CD4-positive, alpha-beta T cell treated with Interleukin-2 at 100 ng/mL for 4 hours (primary cell): Measurements from ENCODE around the gene SLC26A5.
"Not testable (repeated sequence)": the region's sequence is repeated elsewhere in the genome, so short reads cannot be mapped to it uniquely, and the experiment has no call there.

Experiments used
- DNase-seq: peaks from one replicate; pipeline ENCODE4 v3.0.0-alpha.2; 2020; ENCODE audit warnings: low spot score

The SLC26A5 gene

GRCh38 chr7:103446049-103446520, at the start of gene SLC26A5:
Gene SLC26A5 (minus strand): TSS chr7:103446207. CDS start chr7:103421514, 24,693 bp downstream.
- DNase-seq = no peak

DNA sequence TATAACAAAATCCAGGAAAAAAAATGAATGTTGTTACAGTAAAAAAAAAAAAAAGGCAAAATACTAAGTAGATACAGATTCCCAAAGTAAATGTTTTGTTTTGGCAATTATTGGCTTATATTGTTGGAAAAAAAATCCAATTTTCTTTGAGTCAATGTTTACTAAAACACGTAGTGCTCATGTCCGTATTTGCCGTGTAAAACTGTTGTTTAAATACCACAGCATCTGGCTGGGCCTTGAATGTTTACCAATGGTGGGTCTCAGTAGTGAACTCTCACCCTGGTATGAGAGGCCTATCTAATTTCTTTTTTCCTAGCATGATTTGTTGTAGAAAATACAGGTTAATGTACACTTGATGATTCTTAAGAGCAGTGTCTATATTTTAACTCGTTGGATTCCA, 41.4 kb upstream of the SLC26A5 start:
- DNase-seq = no peak

DNA sequence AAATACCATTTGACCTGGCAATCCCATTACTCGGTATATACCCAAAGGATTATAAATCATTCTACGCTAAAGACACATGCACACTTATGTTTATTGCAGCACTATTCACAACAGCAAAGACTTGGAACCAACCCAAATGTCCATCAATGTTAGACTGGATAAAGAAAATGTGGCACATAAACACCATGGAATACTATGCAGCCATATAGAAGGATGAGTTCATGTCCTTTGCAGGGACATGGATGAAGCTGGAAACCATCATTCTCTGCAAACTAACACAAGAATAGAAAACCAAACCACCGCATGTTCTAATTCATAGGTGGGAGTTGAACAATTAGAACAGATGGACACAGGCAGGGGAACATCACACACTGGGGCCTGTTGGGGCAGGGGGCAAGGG, 40.9 kb upstream of the SLC26A5 start:
- not testable (repeated sequence) for DNase-seq

DNA sequence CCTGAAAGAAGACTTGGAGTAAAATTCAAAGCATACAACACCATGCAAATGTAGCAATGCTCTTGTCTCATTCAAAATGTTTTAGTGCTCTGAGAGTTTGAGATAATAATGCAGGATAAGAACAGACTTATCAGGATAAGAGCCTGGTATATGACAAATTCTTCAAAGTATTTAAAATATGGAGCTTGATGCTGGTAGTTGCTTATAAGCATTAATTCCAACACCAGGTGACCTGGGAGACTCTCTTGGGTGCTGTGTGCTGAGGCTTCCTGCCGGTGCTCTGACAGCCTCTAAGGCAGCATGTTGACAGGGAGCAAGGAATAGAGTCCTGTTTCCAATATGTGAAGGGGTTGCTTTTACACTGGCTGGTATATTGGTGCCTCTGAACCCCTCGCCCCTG, 34.8 kb upstream of the SLC26A5 start:
- no peak for DNase-seq

DNA sequence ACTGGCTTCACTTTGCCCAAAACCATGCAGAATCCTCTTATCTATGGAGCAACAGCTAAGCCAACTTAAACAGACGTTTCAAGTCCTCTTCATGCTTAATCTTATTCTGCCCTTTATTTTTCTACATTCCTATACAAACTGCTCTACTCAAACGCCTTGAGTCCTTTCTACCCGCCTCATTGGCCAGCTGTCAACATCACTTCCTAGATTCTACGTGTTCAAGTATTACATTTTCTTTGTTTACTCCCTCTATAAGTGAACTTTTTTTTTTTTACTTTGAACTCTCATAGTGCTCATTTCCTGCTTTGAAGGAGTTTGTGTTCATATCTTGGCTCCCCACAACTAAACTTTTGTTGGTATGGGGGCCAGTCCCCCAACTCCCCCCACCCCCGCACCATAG, 28.9 kb upstream of the SLC26A5 start:
- no peak for DNase-seq

DNA sequence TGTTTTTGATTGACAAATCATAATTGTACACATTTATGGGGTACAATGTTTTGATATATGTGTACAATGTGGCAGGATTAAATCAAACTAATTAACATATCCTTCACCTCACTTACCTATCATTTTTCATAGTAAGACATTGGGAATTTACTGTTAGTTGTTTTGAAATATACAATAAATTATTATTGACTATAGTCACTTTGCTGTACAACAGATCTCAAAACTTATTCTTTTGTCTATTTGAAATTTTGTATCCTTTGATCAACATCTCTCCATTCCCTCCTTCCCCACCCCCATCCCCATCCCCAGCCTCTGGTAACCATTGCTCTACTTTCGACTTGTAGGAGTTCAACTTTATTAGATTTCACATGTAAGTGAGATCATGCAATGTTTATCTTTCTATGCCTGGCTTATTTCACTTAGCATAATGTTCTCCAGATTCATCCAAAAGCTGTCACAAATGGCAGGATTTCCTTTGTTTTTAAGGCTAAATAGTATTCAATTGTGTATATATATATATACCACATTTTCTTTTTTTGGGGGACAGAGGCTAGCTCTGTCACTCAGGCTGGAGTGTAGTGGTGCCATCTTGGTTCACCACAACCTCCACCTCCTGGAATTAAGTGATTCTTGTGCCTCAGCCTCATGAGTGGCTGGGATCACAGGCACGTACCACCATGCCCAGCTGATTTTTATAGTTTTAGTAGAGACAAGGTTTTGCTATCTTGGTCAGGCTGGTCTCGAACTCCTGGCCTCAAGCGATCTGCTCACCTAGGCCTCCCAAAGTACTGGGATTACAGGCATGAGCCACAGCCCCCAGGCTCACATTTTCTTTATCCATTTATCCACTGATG, 23.3 kb upstream of the SLC26A5 start:
- no peak for DNase-seq

- no peak for DNase-seq
These were observed 20.8 kb upstream of the SLC26A5 start for GRCh38 chr7:103466814-103467213.

DNA sequence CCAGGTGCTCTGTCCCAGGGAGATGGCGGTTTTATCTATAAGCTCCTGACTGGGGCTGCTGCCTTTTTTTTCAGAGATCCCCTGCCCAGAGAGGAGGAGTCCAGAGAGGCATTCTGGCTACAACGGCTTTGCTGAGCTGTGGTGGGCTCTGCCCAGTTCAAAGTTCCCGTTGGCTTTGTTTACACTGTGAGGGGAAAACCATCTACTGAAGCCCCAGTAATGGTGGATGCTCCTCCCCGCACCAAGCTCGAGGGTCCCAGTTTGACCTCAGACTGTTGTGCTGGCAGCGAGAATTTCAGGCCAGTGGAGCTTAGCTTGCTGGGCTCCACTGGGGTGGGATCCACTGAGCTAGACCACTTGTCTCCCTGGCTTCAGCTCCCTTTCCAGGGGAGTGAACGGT, 16.4 kb upstream of the SLC26A5 start:
- no peak for DNase-seq

- DNase-seq = peak; percentile 11
These were observed 1.3 kb upstream of the SLC26A5 start for GRCh38 chr7:103447073-103447960.

GRCh38 chr7:103445228-103446048, 569 bp downstream of the SLC26A5 start:
- DNase-seq = no peak

DNA sequence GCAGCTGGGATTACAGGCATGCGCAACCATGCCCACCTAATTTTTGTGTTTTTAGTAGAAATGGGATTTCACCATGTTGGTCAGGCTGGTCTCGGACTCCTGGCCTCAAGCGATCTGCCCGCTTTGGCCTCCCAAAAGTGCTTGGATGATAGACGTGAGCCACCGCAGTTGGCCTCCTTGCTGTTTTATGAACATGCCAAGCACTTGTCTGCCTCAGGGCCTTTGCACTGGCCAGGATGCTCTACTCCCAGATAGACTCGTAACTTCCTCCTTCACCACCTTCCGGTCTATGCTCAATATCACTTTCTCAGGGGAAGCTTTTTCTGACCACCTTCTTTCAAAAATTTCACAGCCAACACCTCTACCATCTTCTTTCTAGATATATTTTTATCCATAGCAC, 6.3 kb downstream of the SLC26A5 start:
- DNase-seq = no peak

- no peak for DNase-seq
These were observed 8.4 kb downstream of the SLC26A5 start for GRCh38 chr7:103437623-103438022.

GRCh38 chr7:103432712-103433111, 13.3 kb downstream of the SLC26A5 start:
- DNase-seq = no peak

DNA sequence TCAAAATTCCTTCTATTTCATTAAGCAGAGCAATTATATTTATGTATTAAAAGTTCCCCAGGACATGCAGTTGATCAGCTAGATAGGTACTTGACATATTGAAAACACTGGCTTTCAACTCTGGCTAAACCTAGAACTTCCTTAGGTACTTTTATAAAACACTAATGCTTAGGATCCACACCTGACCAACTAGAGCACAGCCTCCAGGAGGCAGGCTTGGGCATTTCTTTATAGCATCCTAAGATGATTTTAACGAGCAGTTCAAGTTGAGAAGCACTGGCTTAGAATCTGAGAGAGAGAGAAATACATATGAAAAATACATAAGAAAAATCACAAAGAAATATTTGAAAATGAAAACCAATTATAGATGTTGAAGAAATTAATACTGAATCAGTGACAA, 20.8 kb downstream of the SLC26A5 start:
- DNase-seq = no peak

GRCh38 chr7:103423467-103424179, 22.4 kb downstream of the SLC26A5 start:
- no peak for DNase-seq

DNA sequence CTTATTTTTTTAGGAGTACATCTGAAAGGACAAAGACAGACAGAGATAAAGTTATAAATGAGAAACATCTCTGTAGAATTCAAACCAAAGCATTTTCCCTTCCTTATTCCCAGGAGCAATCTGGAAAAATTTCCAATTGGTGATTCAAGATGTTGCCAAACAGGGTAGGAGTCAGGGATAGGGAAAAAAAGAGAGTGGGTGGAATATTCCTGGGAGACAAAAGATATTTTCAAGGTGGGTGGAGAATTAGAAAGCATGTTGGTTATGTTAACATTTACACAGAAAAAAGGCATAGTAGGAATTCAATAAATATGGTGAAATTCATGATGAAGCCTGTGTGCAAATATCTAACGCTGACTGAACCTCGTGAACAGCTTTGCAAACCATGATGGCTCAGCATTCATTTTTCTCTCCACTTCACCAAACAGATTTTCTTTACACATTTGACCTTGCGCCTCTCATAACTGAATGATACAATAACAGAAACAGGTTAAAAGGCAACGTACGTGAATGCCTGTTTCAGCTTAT, 25.1 kb downstream of the SLC26A5 start:
- no peak for DNase-seq

DNA sequence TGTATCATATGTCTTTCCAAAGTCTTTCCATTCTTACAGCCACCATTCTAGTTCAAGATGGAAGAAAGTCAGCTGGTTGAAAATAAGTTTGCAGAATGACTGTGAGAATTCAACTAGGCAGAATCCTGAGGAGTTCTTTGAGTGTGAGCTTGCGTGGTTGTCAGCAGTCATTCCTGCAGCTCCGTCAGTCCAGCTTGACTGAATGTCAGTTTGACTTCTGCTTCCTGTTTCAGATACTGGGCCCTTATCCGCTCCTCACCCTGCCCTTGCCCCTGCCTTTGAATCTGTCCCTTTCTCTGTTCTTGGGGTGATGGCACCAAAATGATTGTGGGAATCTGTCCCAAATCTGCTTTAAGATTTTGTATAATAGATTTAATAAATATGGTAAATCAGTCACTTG, 27.8 kb downstream of the SLC26A5 start:
- DNase-seq = no peak

- DNase-seq = no peak
These were observed 32.6 kb downstream of the SLC26A5 start for GRCh38 chr7:103413407-103413806.

DNA sequence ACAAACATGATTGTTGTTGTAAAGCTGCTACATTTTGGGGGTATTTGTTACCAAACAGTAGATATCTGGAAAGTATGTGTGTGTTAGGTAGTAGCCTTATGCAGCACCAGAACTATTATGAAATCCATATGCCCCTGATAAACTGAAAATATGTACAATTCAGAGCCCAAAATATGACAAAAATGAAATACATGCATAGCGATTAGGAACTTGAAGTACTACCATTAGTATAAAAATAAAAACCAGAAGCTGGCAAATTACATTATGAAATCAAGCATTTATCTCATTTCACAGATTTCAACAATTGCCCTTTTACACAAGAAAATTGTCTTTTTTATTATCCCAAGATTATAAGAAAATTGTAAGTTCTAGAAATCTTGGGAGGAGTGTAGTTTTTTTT, 33.9 kb downstream of the SLC26A5 start:
- no peak for DNase-seq

- not testable (repeated sequence) for DNase-seq
These were observed 40.0 kb downstream of the SLC26A5 start for GRCh38 chr7:103405789-103406613.
